ENCODE results near the gene STX11.
"Not testable (repeated sequence)": the region's sequence is repeated elsewhere in the genome, so short reads cannot be mapped to it uniquely, and the experiment has no call there.

STX11 gene

GRCh38 chr6:144181639-144182038 lies 31.3 kb downstream of the STX11 start:
- Mint-ChIP-seq H3K4me3 (no peak overlapping the region), H3K27ac (no peak overlapping the region), H3K36me3 (ENCODE audit: low read depth) (no peaks in the 10 kb centered on the region), H3K4me1 (peaks cover 1% of the 10 kb centered on the region), H3K9me3 (no peaks in the 10 kb centered on the region), H3K27me3 (ENCODE audit: low read depth, poor library complexity) (peaks cover 10% of the 10 kb centered on the region)
- DNase-seq = no peak
- TF ChIP-seq, protein P1, sequence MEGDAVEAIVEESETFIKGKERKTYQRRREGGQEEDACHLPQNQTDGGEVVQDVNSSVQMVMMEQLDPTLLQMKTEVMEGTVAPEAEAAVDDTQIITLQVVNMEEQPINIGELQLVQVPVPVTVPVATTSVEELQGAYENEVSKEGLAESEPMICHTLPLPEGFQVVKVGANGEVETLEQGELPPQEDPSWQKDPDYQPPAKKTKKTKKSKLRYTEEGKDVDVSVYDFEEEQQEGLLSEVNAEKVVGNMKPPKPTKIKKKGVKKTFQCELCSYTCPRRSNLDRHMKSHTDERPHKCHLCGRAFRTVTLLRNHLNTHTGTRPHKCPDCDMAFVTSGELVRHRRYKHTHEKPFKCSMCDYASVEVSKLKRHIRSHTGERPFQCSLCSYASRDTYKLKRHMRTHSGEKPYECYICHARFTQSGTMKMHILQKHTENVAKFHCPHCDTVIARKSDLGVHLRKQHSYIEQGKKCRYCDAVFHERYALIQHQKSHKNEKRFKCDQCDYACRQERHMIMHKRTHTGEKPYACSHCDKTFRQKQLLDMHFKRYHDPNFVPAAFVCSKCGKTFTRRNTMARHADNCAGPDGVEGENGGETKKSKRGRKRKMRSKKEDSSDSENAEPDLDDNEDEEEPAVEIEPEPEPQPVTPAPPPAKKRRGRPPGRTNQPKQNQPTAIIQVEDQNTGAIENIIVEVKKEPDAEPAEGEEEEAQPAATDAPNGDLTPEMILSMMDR (IDR thresholded peaks at IDR 0.05) = no peak

DNA sequence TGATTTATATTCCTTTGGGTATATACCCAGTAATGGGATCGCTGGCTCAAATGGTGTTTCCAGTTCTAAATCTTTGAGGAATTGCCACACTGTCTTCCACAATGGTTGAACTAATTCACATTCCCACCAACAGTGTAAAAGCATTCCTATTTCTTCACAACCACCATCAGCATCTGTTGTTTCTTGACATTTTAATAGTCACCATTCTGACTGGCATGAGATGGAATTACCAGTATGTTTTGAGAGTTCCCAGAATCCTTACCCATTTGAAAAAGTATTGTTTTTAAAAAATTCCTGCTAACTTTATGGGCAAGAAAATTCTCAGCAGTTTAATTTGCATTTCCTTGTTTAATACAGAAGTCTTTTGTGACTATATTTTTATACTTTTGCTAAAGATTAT lies 33.9 kb downstream of the STX11 start:
- H3K36me3 Mint-ChIP-seq (ENCODE audit: low read depth); DNase-seq; H3K4me3 Mint-ChIP-seq; H3K9me3 Mint-ChIP-seq; H3K27me3 Mint-ChIP-seq (ENCODE audit: low read depth, poor library complexity); H3K4me1 Mint-ChIP-seq; H3K27ac Mint-ChIP-seq: not testable (repeated sequence)

DNA sequence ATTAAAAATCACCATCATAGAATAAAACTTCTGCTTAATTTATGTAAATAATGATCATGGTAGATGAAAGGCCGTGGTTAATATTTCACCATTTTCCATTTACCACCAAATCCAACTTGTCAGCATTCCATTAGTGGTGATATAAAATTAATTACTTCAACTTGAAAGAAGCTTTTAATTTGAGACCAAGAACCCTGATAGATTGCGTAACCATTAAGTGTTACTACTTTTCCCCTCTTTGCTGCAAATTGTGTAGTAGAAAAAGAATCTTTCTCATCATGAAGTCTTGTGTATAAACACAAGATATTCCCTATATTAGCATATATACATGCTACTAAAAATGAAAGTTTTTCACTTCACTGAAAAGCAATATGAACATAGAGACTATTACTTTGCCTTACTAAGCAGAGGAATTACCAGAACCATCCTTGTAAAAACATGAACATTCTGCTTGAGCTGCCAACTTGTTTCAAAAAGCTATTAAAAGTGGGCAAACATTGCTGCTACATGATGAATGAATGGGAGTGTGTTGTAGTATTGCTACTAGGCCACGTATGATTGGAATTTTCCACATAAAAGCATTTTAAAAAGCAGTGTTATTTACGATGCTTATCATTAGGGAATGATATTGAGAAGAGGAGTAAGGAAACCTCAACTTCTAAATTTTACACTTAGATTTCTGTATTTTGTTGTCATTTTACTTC lies 35.0 kb downstream of the STX11 start:
- H3K27ac Mint-ChIP-seq = no peak overlapping the region
- TF ChIP-seq, protein P1 (IDR thresholded peaks at IDR 0.05) = no peak
- no peak overlapping the region for H3K4me3 Mint-ChIP-seq

DNA sequence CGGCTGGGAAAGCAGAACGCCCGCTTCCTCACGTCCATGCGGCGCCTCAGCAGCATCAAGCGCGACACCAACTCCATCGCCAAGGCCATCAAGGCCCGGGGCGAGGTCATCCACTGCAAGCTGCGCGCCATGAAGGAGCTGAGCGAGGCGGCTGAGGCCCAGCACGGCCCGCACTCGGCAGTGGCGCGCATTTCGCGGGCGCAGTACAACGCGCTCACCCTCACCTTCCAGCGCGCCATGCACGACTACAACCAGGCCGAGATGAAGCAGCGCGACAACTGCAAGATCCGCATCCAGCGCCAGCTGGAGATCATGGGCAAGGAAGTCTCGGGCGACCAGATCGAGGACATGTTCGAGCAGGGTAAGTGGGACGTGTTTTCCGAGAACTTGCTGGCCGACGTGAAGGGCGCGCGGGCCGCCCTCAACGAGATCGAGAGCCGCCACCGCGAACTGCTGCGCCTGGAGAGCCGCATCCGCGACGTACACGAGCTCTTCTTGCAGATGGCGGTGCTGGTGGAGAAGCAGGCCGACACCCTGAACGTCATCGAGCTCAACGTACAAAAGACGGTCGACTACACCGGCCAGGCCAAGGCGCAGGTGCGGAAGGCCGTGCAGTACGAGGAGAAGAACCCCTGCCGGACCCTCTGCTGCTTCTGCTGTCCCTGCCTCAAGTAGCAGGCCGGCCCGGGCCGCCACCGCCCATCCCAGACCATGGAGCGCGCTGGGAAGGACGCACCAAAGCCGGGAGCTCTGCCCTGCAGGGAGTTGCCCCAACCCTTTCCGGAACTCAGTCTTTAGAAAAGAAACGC lies 36.7 kb downstream of the STX11 start:
- Mint-ChIP-seq H3K4me3 (no peak overlapping the region), H3K36me3 (ENCODE audit: low read depth) (no peaks in the 10 kb centered on the region), H3K27me3 (ENCODE audit: low read depth, poor library complexity) (peaks cover 2% of the 10 kb centered on the region), H3K4me1 (peaks cover 7% of the 10 kb centered on the region), H3K27ac (no peak overlapping the region), H3K9me3 (peaks cover 4% of the 10 kb centered on the region)
- TF ChIP-seq, protein P1 (IDR thresholded peaks at IDR 0.05) = no peak
- no peak for DNase-seq

More for the DNA sequence above, 35.0 kb downstream of the STX11 start:
- H3K27me3 Mint-ChIP-seq (ENCODE audit: low read depth, poor library complexity) = peaks cover 6% of the 10 kb centered on the region
- DNase-seq = no peak
- H3K9me3 Mint-ChIP-seq = peaks cover 4% of the 10 kb centered on the region
- H3K36me3 Mint-ChIP-seq (ENCODE audit: low read depth) = no peaks in the 10 kb centered on the region
- peaks cover 7% of the 10 kb centered on the region for H3K4me1 Mint-ChIP-seq

DNA sequence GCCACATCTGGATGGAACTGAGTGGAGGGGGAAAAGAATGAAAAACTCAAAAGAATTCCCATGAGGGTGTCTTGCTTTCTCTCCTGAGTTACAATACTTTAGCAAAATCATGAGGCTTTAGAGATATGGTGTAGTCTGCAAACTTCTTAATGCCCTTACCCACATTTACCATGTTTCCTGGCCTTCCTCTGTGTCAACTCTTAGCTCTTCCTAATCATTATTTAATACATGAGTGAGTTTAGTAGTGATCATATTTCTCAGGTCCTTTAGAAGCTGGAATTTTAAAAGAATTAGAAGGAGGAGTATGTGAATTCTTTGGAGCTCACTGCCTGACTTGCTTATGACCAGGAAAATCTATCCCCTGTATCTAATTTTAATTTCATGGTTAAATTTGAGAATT lies 39.0 kb downstream of the STX11 start:
- H3K9me3 Mint-ChIP-seq = peaks cover 4% of the 10 kb centered on the region
- no peak for DNase-seq
- H3K4me1 Mint-ChIP-seq = peaks cover 12% of the 10 kb centered on the region
- H3K27ac Mint-ChIP-seq = no peak overlapping the region
- no peaks in the 10 kb centered on the region for H3K27me3 Mint-ChIP-seq (ENCODE audit: low read depth, poor library complexity)
- H3K36me3 Mint-ChIP-seq (ENCODE audit: low read depth) = no peaks in the 10 kb centered on the region
- TF ChIP-seq, protein P1 (IDR thresholded peaks at IDR 0.05) = no peak
- H3K4me3 Mint-ChIP-seq = no peak overlapping the region

- H3K9me3 Mint-ChIP-seq = peaks cover 4% of the 10 kb centered on the region
- no peak overlapping the region for H3K27ac Mint-ChIP-seq
Measured at GRCh38 chr6:144190080-144190479, 39.8 kb downstream of the STX11 start.

More at GRCh38 chr6:144190080-144190479, 39.8 kb downstream of the STX11 start:
- TF ChIP-seq, protein P1 (IDR thresholded peaks at IDR 0.05) = no peak
- DNase-seq = no peak
- no peaks in the 10 kb centered on the region for H3K27me3 Mint-ChIP-seq (ENCODE audit: low read depth, poor library complexity)
- H3K36me3 Mint-ChIP-seq (ENCODE audit: low read depth) = no peaks in the 10 kb centered on the region
- H3K4me1 Mint-ChIP-seq = peaks cover 15% of the 10 kb centered on the region
- H3K4me3 Mint-ChIP-seq = no peak overlapping the region

Measured in nephron progenitor cell (in vitro differentiated cells).